Measurements from ENCODE around the gene ALCAM.

- TF ChIP-seq POLR2A (IDR thresholded peaks at IDR 0.05) (no peak), CTCF (IDR thresholded peaks at IDR 0.05) (no peak), POLR2AphosphoS5 (IDR thresholded peaks at IDR 0.05) (no peak)
Observed at GRCh38 chr3:105525531-105525930, 158.8 kb downstream of the ALCAM start.

All from stomach (tissue), 4 donors.